WI38 (cell line): Measurements from ENCODE around the gene FMNL2.
A peak's percentile ranks its signal among the peaks of the same experiment; 100 is the strongest.

Source experiments
- H3K4me3 ChIP-seq: 2 replicates; pipeline ENCODE4 v1.5.1; 2011; ENCODE audit warnings: low read depth, mild to moderate bottlenecking, control low read depth, low read length
- TF ChIP-seq, protein P1 (sequence below): IDR thresholded peaks from 2 replicates; pipeline ENCODE4 v1.5.1; 2012; ENCODE audit warnings: low read depth, mild to moderate bottlenecking, control low read depth, low read length

FMNL2 gene

DNA sequence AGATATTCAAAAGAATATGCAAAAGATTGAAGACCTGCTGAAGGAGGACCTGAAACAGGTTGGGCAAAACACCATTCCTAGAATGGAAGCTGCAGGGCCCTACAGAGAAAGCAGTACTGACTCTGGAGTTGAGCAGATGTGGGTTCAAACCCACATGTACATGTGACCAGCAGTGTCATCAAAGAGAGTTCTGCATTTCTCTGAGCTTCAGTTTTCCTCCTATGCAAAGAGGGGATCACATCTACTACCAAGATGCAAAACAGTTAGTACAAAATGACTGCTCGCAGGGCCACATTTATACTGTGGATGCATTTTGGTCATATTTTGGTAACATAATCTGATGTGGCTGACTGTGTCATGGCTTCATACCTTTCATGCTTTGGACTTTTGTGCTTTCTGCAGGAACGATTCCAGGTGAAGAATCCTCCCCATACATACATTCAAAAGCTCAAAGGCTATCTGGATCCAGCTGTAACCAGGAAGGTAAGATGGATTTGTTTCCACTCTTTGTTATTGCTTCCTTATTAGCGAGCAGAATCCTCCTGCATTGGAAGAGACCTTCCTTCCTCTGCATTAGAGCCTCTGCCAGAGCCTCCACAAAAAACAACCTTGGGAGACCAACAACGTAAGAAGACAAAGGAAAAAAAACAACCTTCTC is 207.5 kb downstream of the FMNL2 start:
- H3K4me3 ChIP-seq, result peak overlapping the region; percentile 14; the same call in 1 of the 2 replicates
- TF ChIP-seq, protein P1, sequence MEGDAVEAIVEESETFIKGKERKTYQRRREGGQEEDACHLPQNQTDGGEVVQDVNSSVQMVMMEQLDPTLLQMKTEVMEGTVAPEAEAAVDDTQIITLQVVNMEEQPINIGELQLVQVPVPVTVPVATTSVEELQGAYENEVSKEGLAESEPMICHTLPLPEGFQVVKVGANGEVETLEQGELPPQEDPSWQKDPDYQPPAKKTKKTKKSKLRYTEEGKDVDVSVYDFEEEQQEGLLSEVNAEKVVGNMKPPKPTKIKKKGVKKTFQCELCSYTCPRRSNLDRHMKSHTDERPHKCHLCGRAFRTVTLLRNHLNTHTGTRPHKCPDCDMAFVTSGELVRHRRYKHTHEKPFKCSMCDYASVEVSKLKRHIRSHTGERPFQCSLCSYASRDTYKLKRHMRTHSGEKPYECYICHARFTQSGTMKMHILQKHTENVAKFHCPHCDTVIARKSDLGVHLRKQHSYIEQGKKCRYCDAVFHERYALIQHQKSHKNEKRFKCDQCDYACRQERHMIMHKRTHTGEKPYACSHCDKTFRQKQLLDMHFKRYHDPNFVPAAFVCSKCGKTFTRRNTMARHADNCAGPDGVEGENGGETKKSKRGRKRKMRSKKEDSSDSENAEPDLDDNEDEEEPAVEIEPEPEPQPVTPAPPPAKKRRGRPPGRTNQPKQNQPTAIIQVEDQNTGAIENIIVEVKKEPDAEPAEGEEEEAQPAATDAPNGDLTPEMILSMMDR, result no peak

DNA sequence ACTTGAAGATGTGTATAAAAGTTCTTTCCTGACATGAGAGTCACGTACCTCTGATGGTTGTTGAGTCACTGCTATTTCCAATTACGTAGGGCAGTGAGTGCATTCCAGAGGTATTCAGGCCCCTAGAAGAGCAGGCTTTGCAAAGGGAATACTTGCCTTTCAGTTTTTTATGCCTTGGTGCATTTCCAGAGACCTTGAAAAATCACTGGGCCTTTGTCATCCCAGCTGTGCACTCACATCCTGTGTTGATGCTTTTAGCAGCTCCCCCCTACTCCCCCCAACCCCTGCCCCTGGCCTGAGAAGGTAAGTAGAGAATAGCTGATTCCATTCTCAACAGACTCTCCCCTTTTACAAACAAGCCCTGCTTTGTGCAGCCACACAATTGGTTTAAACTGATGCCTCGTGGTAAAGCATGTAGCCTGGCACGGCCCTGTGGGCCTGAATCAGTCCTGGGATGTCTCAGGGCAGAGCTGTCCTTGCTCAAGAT is 208.1 kb downstream of the FMNL2 start:
- H3K4me3 ChIP-seq, result no peak overlapping the region
- TF ChIP-seq, protein P1, result no peak

- TF ChIP-seq, protein P1, result no peak
- no peak overlapping the region for H3K4me3 ChIP-seq
These were observed 208.7 kb downstream of the FMNL2 start for GRCh38 chr2:152543717-152544116.

GRCh38 chr2:152544638-152545037 is 209.7 kb downstream of the FMNL2 start:
- TF ChIP-seq, protein P1, result no peak
- H3K4me3 ChIP-seq, result no peak overlapping the region

GRCh38 chr2:152546230-152546837 is 211.4 kb downstream of the FMNL2 start:
- no peak overlapping the region for H3K4me3 ChIP-seq
- TF ChIP-seq, protein P1, result no peak

DNA sequence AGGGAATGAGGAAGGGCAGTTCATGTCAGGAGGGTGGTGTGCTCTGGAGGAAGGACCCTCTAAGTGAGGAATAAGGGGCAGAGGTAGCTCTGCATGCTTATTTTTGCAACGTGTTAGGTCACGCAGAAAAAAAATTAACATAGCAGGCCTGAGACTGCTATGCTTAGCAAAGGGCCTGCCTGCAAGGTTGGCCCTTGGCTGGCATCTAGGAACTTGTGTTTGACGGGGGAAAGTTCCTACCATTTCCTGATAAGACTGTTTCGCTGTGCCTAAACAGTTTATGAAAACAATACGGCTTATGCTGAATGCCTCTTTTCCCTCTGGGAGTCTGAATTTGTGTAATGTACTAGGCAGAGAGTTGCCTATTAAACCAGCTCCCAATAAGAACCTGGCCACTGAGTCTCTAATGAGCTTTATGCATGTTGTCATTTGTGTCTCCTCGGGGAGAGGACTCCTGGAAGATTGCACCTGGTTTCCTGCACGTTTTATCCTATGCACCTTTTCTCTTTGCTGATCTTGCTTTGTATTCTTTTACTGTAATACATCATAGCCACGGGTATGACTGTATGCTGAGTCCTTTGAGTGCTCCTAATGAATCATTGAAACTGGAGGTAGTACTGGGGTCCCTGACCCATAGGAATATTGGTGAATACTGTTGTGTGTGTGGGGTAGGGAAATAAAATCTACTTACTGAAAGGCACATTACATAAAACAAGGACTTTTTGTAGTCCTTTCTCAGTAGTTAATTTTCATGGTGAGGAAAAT is 213.3 kb downstream of the FMNL2 start:
- H3K4me3 ChIP-seq, result no peak overlapping the region
- TF ChIP-seq, protein P1, result no peak

DNA sequence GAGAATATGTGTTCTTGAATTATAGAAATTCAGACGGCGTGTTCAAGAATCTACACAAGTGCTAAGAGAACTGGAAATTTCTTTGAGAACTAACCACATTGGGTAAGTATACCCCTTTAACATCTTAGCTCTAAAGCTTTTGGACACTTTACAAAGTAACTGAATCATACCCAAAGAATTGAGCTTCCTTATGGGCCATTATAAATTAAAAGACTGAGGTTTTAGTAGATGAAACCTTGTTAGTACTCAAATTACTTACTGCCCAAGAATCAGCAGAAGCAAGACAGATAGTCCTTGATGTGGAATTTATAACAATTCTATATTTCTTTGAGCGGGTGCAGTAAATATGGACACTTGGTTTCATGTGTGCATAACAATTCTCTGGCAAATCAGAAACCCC is 214.0 kb downstream of the FMNL2 start:
- H3K4me3 ChIP-seq, result no peak overlapping the region
- TF ChIP-seq, protein P1, result no peak
